Uterus (tissue), 4 donors: Measurements from ENCODE around the gene PUM2. TPM values are rescaled to one million over a fixed set of nuclear protein-coding genes. Genes with fewer than 3 reads are reported as not detected.
"Not testable (repeated sequence)": the region's sequence is repeated elsewhere in the genome, so short reads cannot be mapped to it uniquely, and the experiment has no call there.

ENCODE experiments used
- DNase-seq, 2 donors: peaks; one replicate each; pipeline ENCODE4 v3.0.0-alpha.2; 2019 to 2020
- H3K27ac ChIP-seq, 2 donors: fragments of 200-600 bp; sonication (generic); 1 replicate in 1 of 2; 2 replicates in 1 of 2; pipeline ENCODE4 v1.5.1; 2016 to 2018
- H3K27me3 ChIP-seq, 2 donors: fragments of 200-600 bp; sonication (generic); one replicate each; pipeline ENCODE4 v1.5.1; 2018 to 2019; ENCODE audit warnings: control low read depth in 1 of 2
- H3K36me3 ChIP-seq, 2 donors: fragments of 200-600 bp; sonication (generic); one replicate each; pipeline ENCODE4 v1.5.1; 2019; ENCODE audit warnings: control low read depth in 1 of 2
- H3K4me1 ChIP-seq, 2 donors: fragments of 200-600 bp; sonication (generic); one replicate each; pipeline ENCODE4 v1.5.1; 2018 to 2019; ENCODE audit warnings: control low read depth in 1 of 2
- H3K4me3 ChIP-seq, 2 donors: fragments of 200-600 bp; sonication (generic); 1 replicate in 1 of 2; 2 replicates in 1 of 2; pipeline ENCODE4 v1.5.1; 2018 to 2019; ENCODE audit warnings: mild to moderate bottlenecking in 1 of 2
- H3K9me3 ChIP-seq, 2 donors: fragments of 200-600 bp; sonication (generic); one replicate each; pipeline ENCODE4 v1.5.1; 2019; ENCODE audit warnings: control low read depth in 1 of 2
- CTCF ChIP-seq, 4 experiments: fragments of 200-600 bp in 2 of 4; fragments of 450-650 bp in 2 of 4; sonication (generic) in 2 of 4; IDR thresholded peaks; one replicate each; pipeline ENCODE4 v1.5.1; 2016 to 2019; ENCODE audit warnings: antibody characterized with exemption in 4 of 4, mild to moderate bottlenecking in 2 of 4, moderate library complexity in 1 of 4
- POLR2A ChIP-seq, 2 donors: fragments of 450-650 bp; IDR thresholded peaks; one replicate each; pipeline ENCODE4 v1.6.1; 2016; ENCODE audit warnings: antibody characterized with exemption in 2 of 2, mild to moderate bottlenecking in 1 of 2, moderate library complexity in 1 of 2
- intact Hi-C: fragments of 100-400 bp; cut with DNase I; formaldehyde crosslinking; loops from one replicate; pipeline ENCODE4 v1.15.1; 2023; ENCODE audit warnings: low total_unique reads
- total RNA-seq, 4 donors: library from RNA; depleted of rRNA in 3 of 4; stranded (reverse); fragments of >200 nt in 3 of 4; gene quantifications; one replicate each; pipeline versions ENCODE4 v1.1.0 to v1.2.4, GENCODE V29; 2014 to 2023
- donor health status: DM: yes; HTN: yes; CAD: no.

Gene PUM2
- total RNA-seq, 4 donors from 2014 or later: 51.0 to 138 (median 103) TPM

DNA sequence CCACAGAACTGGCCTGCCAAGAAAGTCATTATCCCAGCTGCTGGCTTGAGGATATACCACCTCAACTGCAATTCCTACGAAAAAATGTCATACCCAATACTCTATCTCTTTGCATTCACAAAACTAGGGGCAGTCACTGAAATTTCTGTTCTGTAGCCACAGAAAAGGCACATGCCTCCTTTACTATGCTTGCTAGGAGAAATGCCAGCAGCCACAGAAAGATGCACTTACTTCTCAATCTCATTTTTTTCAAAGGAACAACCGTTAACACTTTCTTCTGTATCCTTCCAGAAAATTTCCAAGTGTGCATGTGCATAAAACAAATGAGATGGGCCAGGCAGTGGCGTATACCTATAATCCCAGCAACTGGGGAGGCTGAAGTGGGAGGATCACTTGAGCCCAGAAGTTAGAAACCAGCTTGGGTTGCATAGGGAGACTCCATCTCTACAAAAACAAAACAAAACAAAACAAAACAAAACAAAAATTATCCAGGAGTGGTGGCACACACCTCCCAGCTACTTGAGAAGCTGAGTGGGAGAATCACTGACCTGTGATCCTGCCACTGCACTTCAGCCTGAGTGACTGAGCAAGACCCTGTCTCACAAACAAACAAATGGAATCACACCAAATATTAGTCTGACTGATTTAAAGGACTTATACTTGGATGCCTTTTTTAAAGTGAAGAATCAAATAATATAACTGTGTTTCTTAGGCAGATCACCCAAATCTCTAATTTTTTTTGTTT, 22.4 kb upstream of the PUM2 start:
- intact Hi-C loops: no loop called here
- Histone ChIP-seq H3K4me3 (no peak overlapping the region), H3K9me3 (no peaks in the 10 kb centered on the region), H3K4me1 (no peaks in the 10 kb centered on the region), H3K27me3 (no peaks in the 10 kb centered on the region), H3K27ac (no peak overlapping the region), H3K36me3 (no peaks in the 10 kb centered on the region)
- no peak for TF ChIP-seq POLR2A (IDR thresholded peaks at IDR 0.05)
- no peak for DNase-seq

DNA sequence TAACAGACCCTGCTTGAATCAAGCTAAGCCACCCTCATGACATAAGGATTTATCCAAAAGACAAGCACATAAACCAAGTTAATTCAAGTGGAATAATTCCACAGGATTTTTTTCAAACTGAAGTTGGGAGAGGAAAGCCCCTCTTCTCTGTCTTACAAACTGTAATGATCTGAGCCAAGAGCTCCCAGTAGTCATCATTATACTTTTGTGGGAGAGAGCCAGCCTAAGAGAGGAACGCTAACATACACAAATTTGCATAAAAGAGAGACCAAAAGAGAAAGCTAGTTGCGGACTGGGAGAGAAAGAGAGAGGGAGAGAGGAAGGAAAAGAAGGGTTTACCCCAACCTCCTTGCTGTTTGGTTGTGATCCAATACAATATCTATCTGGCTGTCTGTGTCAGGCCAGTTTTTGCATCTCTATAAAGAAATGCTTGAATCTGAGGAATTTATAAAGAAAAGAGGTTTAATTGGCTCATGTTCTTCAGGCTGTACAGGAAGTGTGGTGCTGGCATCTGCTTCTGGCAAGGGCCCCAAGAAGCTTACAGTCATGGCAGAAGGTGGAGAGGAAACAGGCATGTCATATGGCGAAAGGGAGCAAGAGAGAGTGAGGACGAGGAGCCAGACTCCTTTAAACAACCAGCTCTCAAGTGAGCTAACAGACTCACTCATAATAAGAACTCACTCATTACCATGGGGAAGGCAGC, 20.8 kb upstream of the PUM2 start:
- no peaks in the 10 kb centered on the region for H3K4me1 ChIP-seq
- no peaks in the 10 kb centered on the region for H3K9me3 ChIP-seq
- no peak overlapping the region for H3K4me3 ChIP-seq
- H3K27ac ChIP-seq: no peak overlapping the region
- TF ChIP-seq POLR2A (IDR thresholded peaks at IDR 0.05) (no peak), CTCF (IDR thresholded peaks at IDR 0.05) (no peak)
- no peaks in the 10 kb centered on the region for H3K36me3 ChIP-seq
- DNase-seq: no peak
- H3K27me3 ChIP-seq: no peaks in the 10 kb centered on the region
- intact Hi-C loops: no loop called here

GRCh38 chr2:20370191-20370590, 19.5 kb upstream of the PUM2 start:
- Histone ChIP-seq H3K36me3 (no peaks in the 10 kb centered on the region), H3K27me3 (no peaks in the 10 kb centered on the region), H3K4me1 (no peaks in the 10 kb centered on the region), H3K9me3 (no peaks in the 10 kb centered on the region), H3K4me3 (no peak overlapping the region), H3K27ac (no peak overlapping the region)
- TF ChIP-seq CTCF (IDR thresholded peaks at IDR 0.05) (no peak), POLR2A (IDR thresholded peaks at IDR 0.05) (no peak)
- intact Hi-C loops: no loop called here
- no peak for DNase-seq

DNA sequence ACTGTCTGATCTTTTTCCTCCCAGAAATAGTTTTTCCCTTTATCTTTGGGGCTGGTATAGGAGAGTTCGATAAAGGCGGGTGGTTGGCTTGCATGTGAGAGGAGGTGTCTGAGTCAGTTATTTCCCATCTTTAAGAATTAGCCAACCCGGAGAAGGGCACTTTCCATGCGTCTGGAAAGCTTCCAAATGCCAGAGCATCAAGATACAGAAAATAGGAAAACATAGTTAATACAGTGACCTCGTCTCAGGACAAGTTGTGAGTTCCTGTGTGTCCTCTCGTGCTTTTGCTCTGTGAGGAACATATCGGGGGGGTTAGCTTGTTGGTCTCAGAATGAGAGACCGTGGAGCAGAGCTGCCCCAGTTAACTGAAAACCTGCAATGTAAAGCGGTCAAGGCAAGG, 18.7 kb upstream of the PUM2 start:
- TF ChIP-seq POLR2A (IDR thresholded peaks at IDR 0.05) (no peak), CTCF (IDR thresholded peaks at IDR 0.05) (no peak)
- H3K27ac ChIP-seq: no peak overlapping the region
- intact Hi-C loops: no loop called here

DNA sequence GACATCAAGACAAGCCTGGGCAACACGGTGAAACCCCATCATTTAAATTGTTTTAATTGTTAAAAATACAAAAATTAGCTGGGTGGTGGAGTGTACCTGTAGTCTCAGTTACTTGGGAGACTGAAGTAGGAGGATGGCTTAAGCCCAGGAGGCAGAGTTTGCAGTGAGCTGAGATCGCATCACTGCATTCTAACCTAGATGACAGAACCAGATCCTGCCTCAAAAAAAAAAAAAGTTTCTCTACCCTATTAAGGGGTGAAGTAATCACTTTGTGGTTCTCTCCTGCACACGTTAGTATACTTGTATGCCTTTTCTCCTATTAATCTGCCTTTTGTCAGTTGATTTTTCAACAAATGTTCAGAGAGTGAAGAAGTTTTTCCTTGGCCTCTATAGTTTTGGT, 18.1 kb upstream of the PUM2 start:
- TF ChIP-seq CTCF (IDR thresholded peaks at IDR 0.05): no peak
- TF ChIP-seq POLR2A (IDR thresholded peaks at IDR 0.05): no peak
- Histone ChIP-seq H3K27me3 (no peaks in the 10 kb centered on the region), H3K36me3 (no peaks in the 10 kb centered on the region), H3K27ac (no peak overlapping the region), H3K4me1 (no peaks in the 10 kb centered on the region), H3K9me3 (no peaks in the 10 kb centered on the region), H3K4me3 (no peak overlapping the region)
- intact Hi-C loops: no loop called here
- no peak for DNase-seq

More for the DNA sequence above, 18.7 kb upstream of the PUM2 start:
- Histone ChIP-seq H3K9me3 (no peaks in the 10 kb centered on the region), H3K36me3 (no peaks in the 10 kb centered on the region), H3K27me3 (no peaks in the 10 kb centered on the region), H3K4me1 (no peaks in the 10 kb centered on the region), H3K4me3 (no peak overlapping the region)
- DNase-seq: no peak

GRCh38 chr2:20367929-20368328, 17.3 kb upstream of the PUM2 start:
- H3K27me3 ChIP-seq, intact Hi-C loops, H3K4me1 ChIP-seq, H3K4me3 ChIP-seq, H3K9me3 ChIP-seq, H3K27ac ChIP-seq, DNase-seq, H3K36me3 ChIP-seq: not testable (repeated sequence)
